NCI-H226 (cell line): Measurements from ENCODE around the gene SH3PXD2A.
"Not testable (repeated sequence)": the region's sequence is repeated elsewhere in the genome, so short reads cannot be mapped to it uniquely, and the experiment has no call there.

Experiments used
- DNase-seq: peaks from one replicate; pipeline ENCODE4 v3.0.0-alpha.2; 2015

SH3PXD2A gene

GRCh38 chr10:103847346-103847745, 8.0 kb downstream of the SH3PXD2A start:
- no peak for DNase-seq

DNA sequence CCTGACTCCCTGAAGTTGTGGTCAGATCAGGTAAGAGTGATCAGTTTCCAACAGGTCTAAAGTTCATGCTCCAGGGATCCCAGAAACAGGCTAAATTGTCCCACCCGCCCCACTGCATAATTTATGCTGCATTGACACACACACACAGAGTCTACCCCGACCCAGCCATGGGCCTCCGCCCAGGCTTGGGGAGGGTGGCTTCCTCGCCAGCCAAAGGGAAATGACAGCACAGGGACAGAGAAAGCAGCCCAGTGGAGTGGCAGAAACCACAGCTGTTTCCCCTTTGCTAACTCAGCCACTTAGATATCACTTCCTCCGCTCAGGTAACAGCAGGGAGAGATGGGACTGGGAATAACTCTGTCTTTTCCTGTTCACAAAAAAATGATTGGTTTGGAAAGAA, 9.4 kb downstream of the SH3PXD2A start:
- DNase-seq = no peak

DNA sequence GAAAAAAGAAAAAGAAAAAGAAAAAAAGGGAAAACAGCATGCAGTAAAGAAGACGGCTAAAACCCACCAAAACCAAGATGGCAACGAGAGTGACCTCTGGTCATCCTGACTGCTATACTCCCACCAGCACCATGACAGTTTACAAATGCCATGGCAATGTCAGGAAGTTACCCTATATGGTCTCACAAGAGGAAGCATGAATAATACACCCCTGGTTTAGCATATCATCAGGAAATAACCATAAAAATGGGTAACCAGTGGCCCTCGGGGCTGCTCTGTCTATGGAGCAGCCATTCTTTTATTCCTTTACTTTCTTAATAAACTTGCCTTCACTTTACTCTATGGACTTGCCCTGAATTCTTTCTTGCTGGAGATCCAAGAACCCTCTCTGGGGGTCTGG, 10.0 kb downstream of the SH3PXD2A start:
- DNase-seq = not testable (repeated sequence)

- DNase-seq = no peak
These were observed 11.4 kb downstream of the SH3PXD2A start for GRCh38 chr10:103843854-103844570.

DNA sequence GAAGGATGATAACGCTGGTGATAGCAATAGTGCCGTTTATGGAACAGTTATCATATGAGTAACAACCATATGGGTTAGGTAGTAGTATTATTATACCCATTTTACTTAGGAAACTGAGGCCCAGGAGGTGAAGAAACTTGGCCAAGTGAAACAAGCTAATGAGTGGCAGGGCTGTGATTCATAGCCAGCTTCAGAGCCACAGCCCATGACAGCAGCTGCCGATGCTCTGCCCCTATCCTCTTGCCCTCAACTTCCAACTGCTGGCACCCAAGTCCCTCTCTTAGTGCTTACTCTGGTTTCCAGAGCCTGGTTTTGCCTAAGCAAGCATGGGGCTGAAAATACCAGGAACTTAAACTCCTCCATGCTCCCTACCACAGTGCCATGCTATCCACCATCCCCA, 12.3 kb downstream of the SH3PXD2A start:
- DNase-seq = no peak

DNA sequence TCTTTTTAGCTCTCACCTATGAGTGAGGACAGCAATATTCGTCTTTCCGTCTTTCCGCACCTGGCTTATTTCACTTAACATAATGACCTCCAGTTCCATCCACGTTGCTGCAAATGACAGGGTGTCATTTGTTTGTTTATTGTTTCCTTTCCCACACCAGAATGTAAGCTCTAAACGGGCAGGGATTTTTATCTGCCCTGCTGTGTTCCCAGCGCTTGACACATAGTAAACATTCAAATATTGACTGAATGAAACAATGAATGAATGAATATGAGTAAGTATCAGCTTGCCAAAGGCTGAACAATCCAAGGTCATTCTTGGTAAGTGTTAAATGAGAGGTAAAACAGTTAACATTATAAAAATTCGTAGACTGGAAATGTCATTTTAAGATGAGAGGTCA, 12.8 kb downstream of the SH3PXD2A start:
- DNase-seq = no peak

- no peak for DNase-seq
These were observed 13.9 kb downstream of the SH3PXD2A start for GRCh38 chr10:103841519-103841918.

DNA sequence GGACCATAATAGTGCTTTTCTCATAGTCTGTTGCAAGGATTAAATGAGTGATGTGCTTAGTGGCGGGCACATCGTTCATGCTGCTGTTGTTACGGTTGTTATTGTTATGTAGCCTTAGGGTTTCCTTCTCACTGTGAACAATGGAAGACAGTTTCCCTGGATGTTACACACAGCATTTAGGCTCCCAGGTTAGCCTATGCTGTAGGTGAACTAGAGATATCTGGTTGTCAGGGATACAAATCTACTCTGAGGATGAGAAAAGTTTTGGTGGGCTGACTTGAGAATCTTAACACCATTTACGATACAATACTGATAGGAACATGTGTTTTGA, 14.7 kb downstream of the SH3PXD2A start:
- no peak for DNase-seq

GRCh38 chr10:103839872-103840739, 15.3 kb downstream of the SH3PXD2A start:
- no peak for DNase-seq

GRCh38 chr10:103839519-103839871, 15.9 kb downstream of the SH3PXD2A start:
- no peak for DNase-seq

DNA sequence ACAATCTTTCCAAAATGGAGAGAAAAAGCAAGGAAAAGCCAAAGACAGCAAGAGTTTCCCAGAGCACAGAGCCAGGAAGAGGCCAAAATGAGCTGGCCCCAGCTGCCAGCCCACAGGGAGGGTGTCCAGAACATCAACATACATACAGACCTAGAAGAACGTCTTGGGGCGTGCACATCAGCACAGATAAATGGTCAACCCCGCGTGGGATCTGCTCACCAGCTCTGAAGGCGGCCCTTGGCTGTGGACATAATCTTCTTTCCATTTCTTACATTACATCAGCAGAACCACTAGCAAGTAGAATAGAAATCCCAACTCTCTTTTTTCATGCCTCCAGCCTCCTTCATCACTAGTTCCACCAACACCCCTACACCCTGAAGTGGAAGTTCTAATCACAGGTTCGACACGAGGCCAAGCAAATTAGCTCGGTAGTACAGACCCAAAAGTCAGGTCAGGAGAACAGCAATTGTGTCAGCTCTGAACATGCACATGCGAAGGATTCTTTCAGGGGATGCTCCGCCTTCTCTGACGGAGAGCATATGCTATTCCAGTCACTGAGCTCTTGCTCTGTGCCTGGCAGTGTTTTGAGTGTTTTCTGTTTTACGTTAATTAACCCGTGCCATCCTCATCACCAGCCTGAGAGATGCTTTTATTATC, 16.4 kb downstream of the SH3PXD2A start:
- no peak for DNase-seq

GRCh38 chr10:103838070-103838395, 17.3 kb downstream of the SH3PXD2A start:
- no peak for DNase-seq

DNA sequence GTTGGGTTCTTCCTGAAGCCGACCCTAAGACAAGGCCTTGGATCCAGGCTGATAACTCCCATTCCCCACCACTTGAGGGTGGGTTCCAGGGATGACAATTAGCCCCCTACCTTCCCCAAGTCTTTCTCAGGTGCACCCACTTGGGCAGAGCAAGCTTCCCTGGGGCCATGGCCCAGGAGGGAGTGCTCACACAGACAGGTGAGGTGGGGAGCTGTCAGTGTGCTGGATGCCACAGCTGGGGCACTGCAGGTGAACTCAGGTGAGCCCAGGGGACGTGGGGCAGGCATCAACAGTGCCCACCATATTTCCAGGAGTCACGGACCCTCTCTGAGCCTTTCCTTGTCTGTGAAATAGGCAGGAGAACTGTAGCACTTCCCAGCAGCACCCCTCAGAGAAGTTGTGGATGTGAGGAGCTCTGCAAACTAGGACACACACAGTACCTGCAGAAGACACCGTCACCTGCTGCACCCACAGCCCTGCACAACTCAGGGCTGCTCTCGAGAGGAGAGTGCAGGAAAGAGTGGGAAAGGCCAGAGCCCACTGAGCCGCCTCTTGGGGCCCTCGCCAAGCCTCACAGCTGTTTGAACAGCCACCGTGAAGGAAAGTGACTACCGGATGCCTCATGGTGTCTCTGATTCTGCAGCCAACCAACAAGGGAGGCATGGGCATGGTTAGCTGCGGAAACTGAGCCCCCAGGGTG, 17.9 kb downstream of the SH3PXD2A start:
- no peak for DNase-seq

DNA sequence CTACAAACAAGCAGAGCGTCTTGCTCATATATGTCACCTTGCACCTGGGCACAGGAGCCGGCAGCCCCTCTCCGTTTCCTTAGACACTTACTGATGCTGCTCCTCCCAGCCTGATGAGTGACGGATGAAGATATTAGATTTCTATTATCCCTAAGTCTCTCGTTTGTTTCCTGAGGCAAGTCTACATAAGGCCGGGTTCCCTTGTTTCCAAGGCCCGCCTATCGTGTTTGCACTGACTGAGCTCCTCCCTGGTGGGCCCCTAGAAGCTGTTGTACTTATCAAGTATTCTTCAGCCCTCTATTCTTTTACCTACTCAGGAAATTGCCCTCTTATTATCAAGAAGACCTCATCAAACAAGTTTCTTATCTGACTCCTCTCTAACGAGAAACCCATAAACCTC, 18.5 kb downstream of the SH3PXD2A start:
- DNase-seq = no peak

- no peak for DNase-seq
These were observed 19.1 kb downstream of the SH3PXD2A start for GRCh38 chr10:103836273-103836672.

DNA sequence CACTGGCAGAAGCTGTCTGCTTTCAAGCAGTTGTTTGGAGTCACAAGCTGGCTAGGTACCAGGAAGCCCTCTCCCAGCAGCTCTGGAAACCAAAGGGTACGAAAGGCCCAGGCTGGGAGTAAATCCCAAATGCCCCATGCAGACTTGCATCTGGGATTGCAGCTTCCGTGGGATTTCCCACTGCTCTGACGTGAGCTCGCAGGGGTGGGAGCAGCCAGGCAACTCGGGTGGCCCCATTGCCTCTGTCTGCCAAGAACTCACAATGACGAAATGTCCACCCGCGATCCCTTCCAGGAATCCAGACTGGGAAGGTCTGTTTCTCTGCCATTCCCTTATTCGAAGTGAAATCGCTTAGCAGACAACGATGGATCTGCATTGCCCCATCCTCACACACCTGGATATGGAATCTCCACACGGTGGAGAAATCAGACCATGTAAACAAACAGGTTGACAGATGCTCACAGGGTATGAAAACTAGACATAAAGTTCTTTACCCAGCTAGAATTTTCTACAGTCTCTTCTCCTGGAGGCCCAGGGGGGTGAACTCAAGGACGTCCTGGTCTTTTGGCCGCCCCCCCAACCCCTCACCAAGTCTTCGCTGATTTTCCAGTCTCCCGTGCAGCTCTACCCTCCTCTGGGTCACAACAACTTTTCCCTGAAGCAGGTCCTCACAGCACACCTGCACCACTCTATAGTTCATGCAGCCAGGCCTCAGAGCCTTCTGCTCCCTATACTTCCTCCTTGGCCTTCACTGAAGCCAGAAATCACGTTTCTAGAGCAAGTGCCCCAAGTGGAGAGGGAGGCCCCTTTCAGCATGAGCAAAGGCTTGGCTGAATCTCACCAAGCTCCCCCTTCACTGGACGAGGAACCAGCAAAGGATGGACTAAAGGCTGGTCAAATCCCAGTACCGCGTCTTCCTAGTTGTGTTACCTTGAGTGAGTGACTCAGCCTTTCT, 20.0 kb downstream of the SH3PXD2A start:
- DNase-seq = no peak

GRCh38 chr10:103834436-103835095, 20.8 kb downstream of the SH3PXD2A start:
- DNase-seq = no peak

DNA sequence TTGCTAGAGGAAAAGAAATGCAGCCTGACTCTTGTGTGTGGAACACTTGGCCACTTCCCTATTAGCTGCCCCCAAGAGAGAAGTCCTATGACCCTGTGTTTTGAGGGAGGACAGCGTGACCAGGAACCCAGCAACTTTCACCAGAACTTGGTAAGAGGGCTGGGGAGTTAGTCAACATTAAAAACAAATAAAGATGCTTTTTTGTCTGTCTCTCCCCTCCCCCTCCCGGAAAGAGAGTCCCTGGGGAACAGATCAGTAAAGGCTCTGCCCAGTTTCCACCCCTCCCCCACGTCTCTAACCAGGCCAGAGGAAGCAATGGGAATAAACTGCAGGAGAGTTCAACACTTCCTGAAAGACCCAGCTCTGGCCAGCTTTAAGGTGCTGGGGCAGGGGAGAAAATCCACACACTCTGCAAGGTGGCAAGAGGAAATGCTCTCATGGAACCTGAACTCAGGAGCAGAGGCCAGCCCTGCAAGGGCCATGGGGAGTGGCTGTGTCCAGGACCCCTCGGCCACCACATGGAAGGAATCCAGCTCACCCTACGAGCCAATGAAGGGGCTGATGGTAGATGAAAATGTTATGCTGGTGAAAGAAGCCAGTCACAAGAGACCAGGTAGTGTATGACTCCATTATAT, 21.5 kb downstream of the SH3PXD2A start:
- DNase-seq = no peak

DNA sequence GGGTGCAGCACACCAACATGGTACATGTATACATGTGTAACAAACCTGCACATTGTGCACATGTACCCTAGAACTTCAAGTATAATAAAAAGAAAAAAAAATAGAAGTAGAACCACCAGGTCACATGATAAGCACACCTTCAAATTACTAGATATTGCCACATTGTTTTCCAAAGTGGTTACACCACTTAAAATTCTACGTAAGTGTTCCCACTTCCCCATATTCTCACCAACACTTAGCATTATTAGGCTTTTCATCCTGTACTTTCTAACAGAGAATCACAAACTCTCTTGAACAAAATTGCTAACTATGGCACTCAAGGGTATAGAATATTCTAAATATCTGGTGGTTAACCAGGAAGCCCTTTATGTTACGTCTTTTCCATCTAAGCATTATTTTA, 22.6 kb downstream of the SH3PXD2A start:
- DNase-seq = no peak

GRCh38 chr10:103829838-103830465, 25.4 kb downstream of the SH3PXD2A start:
- no peak for DNase-seq

GRCh38 chr10:103829278-103829677, 26.1 kb downstream of the SH3PXD2A start:
- DNase-seq = no peak
